Adipocyte (in vitro differentiated cells): ENCODE data around the gene CFAP92.

Experiments used
- DNase-seq: peaks from one replicate; pipeline ENCODE4 v3.0.0-alpha.2; 2015; ENCODE audit warnings: low read depth
- H3K27me3 ChIP-seq: replicated peaks from 2 replicates; pipeline ENCODE4 v1.7.0; 2013; ENCODE audit warnings: mild to moderate bottlenecking, low read length, moderate library complexity; ENCODE audit not compliant: control insufficient read depth, insufficient read depth
- H3K36me3 ChIP-seq: 2 replicates; pipeline ENCODE4 v1.7.0; 2013; ENCODE audit warnings: low read length, mild to moderate bottlenecking, moderate library complexity; ENCODE audit not compliant: control insufficient read depth, insufficient read depth, severe bottlenecking
- H3K4me1 ChIP-seq: 2 replicates; pipeline ENCODE4 v1.7.0; 2013; ENCODE audit warnings: mild to moderate bottlenecking, low read length, moderate library complexity; ENCODE audit not compliant: control insufficient read depth, insufficient read depth
- H3K4me3 ChIP-seq: 2 replicates; pipeline ENCODE4 v1.7.0; 2013; ENCODE audit warnings: mild to moderate bottlenecking, low read length, moderate library complexity
- H3K9ac ChIP-seq: 2 replicates; pipeline ENCODE4 v1.7.0; 2013; ENCODE audit warnings: mild to moderate bottlenecking, low read length, moderate library complexity
- H3K9me3 ChIP-seq: 2 replicates; pipeline ENCODE4 v1.7.0; 2013; ENCODE audit warnings: mild to moderate bottlenecking, low read length, moderate library complexity; ENCODE audit not compliant: control insufficient read depth

Gene CFAP92

DNA sequence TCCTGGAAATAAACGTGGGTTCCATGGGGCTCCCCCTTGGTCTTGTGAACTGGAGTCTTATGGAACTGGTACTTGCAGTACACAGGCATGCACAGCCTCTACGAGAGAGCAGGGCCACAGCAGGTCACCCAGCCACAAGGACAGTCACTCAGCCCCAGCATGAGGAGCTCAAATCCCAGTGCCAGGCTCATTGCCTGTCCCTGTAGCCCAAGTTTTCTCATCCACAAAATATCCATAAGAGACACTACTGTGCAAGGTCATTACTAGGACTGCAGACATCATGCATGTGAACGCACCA is 48.0 kb downstream of the CFAP92 start:
- no peak for DNase-seq
- no peak overlapping the region for H3K9ac ChIP-seq
- H3K4me1 ChIP-seq = no peaks in the 10 kb centered on the region
- H3K4me3 ChIP-seq = no peak overlapping the region
- H3K36me3 ChIP-seq = no peaks in the 10 kb centered on the region
- peaks cover 7% of the 10 kb centered on the region for H3K27me3 ChIP-seq
- no peaks in the 10 kb centered on the region for H3K9me3 ChIP-seq

DNA sequence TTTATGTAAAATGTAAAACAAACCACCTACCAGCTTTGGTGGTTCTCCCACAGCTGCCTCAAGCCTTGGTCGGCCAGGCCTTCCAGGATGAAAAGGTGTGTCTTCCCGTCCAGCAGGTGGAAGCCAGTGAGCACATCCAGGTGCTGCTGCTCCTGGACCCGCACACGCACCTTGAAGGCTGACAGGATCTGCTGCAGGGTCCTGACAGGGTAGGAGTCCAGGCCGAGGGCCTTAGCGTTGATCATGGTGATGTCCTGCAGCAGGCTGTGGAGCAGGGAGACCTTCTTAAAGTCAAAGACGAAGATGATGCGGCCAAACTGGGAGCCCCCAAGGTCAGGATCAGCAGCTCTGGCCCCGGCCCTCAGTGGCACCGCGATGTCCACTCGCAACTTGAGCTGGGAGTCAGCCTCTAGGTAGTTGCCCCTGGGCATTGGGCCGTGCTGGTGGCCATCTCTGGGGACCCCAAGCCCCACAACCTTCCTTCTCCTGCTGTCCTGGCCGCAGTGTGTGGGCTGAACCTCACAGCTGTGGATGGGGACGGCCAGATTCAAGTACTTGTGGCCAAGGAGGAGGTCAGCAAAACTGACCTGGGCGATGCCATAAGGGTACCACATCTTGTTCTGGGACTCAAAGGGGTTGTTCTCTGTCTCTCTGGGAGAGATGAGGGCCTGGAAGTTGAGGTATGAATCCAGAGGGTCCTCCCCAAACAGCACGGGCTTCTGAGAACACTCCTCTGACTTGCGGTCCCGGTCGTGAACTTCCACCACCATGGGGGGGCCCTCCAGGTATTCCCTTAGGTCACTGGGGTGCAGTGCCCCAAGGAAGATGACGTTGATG is 48.6 kb downstream of the CFAP92 start:
- H3K9me3 ChIP-seq = no peaks in the 10 kb centered on the region
- H3K27me3 ChIP-seq = peaks cover 7% of the 10 kb centered on the region
- DNase-seq = no peak
- H3K9ac ChIP-seq = no peak overlapping the region
- H3K4me1 ChIP-seq = no peaks in the 10 kb centered on the region
- no peaks in the 10 kb centered on the region for H3K36me3 ChIP-seq
- H3K4me3 ChIP-seq = no peak overlapping the region

DNA sequence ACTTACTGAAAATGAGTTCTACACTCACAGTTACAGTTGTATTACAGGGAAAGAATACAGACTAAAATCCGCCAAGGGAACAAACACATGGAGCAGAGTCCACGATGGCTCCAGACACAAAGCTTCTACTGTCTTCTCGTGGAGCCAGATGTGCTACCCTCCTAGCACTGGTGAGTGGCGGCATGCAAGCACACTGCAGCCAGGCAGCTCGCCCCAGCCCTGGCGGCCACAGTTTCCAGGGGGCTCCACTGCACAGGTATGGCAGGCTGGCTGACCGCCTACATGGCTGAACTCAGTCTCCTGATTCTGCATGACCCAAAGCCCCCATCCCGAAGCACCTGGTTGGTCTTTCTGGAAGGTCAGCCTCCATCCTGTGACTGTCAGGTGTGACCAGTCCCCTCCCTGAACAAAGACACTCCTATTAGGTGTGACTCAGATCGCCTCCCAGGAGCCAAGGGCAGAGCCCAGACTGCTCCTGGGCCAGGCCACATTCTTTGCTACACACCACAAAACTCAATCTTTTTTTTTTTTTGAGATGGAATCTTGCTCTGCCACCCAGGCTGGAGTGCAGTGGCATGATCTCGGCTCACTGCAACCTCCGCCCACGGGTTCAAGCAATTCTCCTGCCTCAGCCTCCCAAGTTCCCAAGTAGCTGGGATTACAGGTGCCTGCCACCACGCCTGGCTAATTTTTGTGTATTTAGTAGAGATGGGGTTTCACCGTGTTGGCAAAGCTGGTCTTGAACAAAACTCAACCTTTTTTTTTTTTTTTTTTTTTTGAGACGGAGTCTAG is 51.5 kb downstream of the CFAP92 start:
- Histone ChIP-seq H3K4me1 (no peaks in the 10 kb centered on the region), H3K9ac (no peak overlapping the region), H3K36me3 (no peaks in the 10 kb centered on the region), H3K27me3 (peaks cover 16% of the 10 kb centered on the region), H3K4me3 (no peak overlapping the region), H3K9me3 (no peaks in the 10 kb centered on the region)
- no peak for DNase-seq

DNA sequence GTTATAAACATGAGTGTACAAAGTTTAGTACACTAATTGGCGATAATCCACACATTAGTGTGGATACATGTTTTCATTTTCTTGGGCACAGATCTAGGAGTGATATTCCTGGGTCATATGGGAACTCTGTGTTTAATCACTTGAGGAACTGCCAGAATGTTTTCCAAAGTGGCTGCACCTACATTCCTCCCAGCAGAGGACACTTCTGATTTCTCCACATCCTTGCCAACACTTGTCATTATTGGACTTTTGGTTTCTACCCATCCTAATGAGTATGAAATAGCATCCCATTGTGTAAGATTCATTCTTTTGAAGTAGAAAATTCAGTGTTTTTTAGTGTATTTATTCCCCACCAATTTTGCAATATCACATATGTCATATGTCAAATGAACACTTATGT is 53.6 kb downstream of the CFAP92 start:
- H3K4me3 ChIP-seq = no peak overlapping the region
- H3K36me3 ChIP-seq = no peaks in the 10 kb centered on the region
- DNase-seq = no peak
- H3K9me3 ChIP-seq = no peaks in the 10 kb centered on the region
- H3K27me3 ChIP-seq = peaks cover 28% of the 10 kb centered on the region
- no peak overlapping the region for H3K9ac ChIP-seq
- H3K4me1 ChIP-seq = no peaks in the 10 kb centered on the region

DNA sequence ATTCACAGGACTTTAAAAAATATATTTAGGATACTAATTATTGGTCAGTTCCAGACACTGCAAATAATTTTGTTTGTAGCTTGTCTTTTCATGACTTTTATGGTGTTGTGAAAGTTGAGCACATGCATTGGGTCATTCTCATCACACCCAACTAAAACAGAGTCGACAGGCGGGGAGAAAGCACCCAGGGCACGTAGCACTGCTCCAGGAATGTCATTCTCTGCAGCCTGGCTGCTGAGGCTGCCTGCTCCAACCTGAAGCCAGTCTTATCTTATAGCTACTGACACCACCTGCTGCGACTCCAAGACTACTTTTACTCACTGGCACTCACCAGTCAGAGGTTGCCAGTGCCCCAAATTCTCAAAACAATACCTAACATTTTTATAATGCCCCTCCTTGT is 57.5 kb downstream of the CFAP92 start:
- H3K27me3 ChIP-seq = peaks cover 41% of the 10 kb centered on the region
- no peaks in the 10 kb centered on the region for H3K36me3 ChIP-seq
- no peak for DNase-seq

DNA sequence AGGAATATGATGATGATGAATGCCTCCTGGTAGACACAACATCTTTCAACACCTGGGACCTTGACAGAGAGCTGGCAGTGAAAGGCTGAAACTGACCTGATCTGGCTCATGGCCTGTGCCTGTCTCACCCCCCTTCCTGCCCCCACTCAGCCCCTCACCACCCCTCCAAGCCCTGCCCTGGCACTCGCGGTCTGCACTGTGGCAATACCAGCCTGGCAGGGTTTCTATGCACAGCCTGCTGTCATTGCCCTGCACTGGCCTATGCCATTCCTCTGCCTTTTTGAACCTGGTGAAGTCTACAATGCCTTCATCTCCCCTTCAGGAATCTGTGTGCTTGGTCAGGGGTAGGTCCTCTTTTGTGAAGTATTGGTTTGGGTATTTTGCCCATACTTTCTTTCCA is 58.0 kb downstream of the CFAP92 start:
- no peak for DNase-seq
- Histone ChIP-seq H3K36me3 (no peaks in the 10 kb centered on the region), H3K9me3 (no peaks in the 10 kb centered on the region), H3K4me1 (no peaks in the 10 kb centered on the region), H3K4me3 (no peak overlapping the region), H3K27me3 (peaks cover 43% of the 10 kb centered on the region), H3K9ac (no peak overlapping the region)

More for the DNA sequence above, 57.5 kb downstream of the CFAP92 start:
- Histone ChIP-seq H3K9me3 (no peaks in the 10 kb centered on the region), H3K4me3 (no peak overlapping the region), H3K9ac (no peak overlapping the region), H3K4me1 (no peaks in the 10 kb centered on the region)

DNA sequence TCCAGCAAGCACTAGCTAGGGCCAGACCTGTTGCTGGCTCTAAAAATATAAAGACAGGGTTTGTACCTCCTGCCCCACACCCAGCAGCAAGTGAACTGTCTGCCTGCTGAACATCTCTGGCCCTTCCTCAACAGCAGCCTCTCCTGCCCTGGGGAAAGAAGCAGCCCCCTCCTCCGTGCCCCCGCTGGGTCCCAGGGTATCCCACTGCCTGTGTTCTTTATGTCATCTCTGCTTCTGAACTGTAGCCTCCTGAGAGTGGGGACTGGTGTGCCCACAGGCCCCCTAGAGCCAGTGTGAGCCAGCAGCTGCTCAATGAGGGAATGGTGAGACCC is 60.0 kb downstream of the CFAP92 start:
- no peaks in the 10 kb centered on the region for H3K36me3 ChIP-seq
- DNase-seq = no peak
- H3K9ac ChIP-seq = no peak overlapping the region
- no peak overlapping the region for H3K4me3 ChIP-seq
- peaks cover 38% of the 10 kb centered on the region for H3K27me3 ChIP-seq
- H3K4me1 ChIP-seq = no peaks in the 10 kb centered on the region
- H3K9me3 ChIP-seq = peaks cover 9% of the 10 kb centered on the region

DNA sequence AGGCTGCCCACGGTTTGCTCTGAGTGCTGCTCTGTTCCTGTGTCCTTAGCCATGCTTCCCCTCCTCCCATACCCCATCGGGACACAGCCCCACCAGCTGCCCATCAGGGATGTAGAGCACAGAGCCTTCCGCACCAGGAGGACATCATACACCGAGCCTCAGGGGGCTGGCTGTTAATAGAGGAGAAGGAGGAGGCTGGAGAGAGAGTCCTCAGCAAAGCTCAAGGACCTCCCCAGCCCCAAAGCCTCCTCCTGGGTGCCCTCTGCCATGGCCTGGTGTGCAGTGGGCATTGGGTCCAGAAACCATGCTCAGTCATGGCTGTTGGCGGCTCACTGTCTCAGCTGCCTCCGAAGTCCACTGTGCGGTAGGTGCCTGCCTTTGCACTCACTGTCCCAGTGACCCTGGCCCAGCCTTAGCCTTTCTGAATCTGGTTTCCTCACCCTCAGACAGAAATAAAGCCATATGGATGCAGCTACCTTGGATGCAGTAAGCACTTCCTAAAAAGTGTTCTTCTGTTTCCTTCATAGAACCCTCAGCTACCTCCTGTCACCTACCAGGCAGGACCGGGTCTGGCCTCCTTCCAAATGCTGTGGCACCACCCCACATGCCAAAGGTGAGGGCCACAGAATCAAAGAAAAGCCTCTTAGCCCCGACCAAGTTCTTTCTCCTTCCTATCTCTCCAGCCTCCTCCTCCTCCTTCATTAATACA is 60.5 kb downstream of the CFAP92 start:
- DNase-seq = no peak
- no peaks in the 10 kb centered on the region for H3K36me3 ChIP-seq
- no peak overlapping the region for H3K9ac ChIP-seq
- no peak overlapping the region for H3K4me3 ChIP-seq
- H3K4me1 ChIP-seq = no peaks in the 10 kb centered on the region
- peaks cover 11% of the 10 kb centered on the region for H3K9me3 ChIP-seq
- peaks cover 38% of the 10 kb centered on the region for H3K27me3 ChIP-seq

DNA sequence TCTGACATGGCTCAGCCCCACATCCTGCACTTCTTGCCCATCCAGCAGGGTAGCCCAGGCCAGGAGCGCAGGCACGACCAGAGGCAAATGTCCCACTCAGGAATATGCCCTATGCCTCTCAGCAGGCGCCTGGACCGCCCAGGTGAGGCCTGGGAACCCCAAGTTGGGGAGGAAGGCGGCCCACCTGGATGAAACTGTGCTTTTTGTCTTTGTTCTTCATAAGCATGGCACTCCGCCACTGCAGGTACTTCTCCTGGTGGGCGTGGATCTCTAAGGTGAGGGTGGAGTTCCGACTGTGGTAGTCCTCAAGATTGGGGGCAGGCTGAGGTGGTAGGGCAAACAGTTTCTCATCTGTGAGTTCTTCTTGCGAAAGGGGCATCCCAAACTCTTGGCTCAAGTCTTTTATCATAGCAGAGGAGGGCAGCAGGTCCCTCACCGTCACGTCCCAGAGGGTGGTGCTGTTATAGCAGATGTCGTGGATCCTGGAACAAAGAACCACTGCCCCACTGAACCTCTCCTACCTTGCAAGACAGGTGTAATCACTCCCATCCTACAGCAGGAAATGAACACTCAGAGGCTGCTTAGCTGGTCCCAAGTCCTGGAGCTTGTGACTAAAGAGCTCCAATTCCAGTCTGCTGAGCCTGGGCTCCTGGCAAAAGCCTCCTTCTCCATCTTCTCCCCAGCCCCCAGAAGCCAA is 61.2 kb downstream of the CFAP92 start:
- Histone ChIP-seq H3K27me3 (peaks cover 35% of the 10 kb centered on the region), H3K9ac (no peak overlapping the region), H3K36me3 (no peaks in the 10 kb centered on the region), H3K4me1 (no peaks in the 10 kb centered on the region), H3K4me3 (no peak overlapping the region), H3K9me3 (peaks cover 11% of the 10 kb centered on the region)
- DNase-seq = no peak

DNA sequence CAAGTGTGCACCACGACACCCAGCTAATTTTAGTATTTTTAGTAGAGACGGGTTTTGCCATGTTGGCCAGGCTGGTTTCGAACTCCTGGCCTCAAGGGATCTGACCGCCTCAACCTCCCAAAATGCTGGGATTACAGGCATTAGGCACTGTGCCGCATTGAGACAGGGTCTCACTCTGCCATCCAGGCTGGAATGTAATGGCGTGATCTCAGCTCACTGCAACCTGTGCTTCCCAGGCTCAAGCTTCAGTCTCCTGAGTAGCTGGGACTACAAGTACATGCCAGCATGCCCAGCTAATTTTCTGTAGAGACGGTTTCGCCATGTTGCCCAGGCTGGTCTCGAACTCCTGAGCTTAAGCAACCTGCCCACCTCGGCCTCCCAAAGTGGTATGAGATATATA is 62.8 kb downstream of the CFAP92 start:
- Histone ChIP-seq H3K9ac (no peak overlapping the region), H3K9me3 (peaks cover 17% of the 10 kb centered on the region), H3K36me3 (no peaks in the 10 kb centered on the region), H3K4me1 (no peaks in the 10 kb centered on the region), H3K27me3 (peaks cover 24% of the 10 kb centered on the region), H3K4me3 (no peak overlapping the region)
- DNase-seq = no peak

DNA sequence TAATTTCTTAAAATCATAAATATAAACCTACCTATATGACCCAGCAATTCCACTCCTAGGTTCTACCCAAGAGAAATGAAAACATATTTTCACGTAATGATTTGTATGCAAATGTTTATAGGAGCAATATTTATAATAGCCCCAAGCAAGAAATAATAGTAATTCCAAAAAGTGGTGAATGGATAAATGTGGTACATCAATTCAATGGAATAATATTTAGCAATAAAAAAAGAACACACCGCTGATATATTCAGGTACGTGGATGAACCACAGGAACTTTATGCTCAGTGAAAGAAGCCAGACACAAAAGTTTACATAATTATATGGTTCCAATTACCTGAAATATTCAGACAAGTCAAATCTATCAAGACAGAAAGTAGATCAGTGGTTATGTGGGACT is 64.5 kb downstream of the CFAP92 start:
- Histone ChIP-seq H3K36me3 (no peaks in the 10 kb centered on the region), H3K4me1 (no peaks in the 10 kb centered on the region), H3K9me3 (peaks cover 33% of the 10 kb centered on the region), H3K27me3 (peaks cover 22% of the 10 kb centered on the region), H3K4me3 (no peak overlapping the region), H3K9ac (no peak overlapping the region)
- DNase-seq = no peak
